Right lobe of liver (tissue), 6 donors: ENCODE data around the gene TRABD2B. TPM values are rescaled to one million over a fixed set of nuclear protein-coding genes. Genes with fewer than 3 reads are reported as not detected.
A peak's percentile ranks its signal among the peaks of the same experiment; 100 is the strongest.

Source experiments
- ATAC-seq, 4 donors: fragments of 200-7000 bp; cut with Tn5 transposase; one replicate each; pipeline ENCODE4 v1.9.1; 2020; ENCODE audit warnings: mild to moderate bottlenecking in 4 of 4, moderate library complexity in 4 of 4
- DNase-seq, 3 donors: peaks; one replicate each; pipeline ENCODE4 v3.0.0-alpha.2; 2020
- H3K27ac ChIP-seq, 3 donors: fragments of 200-600 bp; one replicate each; pipeline ENCODE4 v1.8.0; 2022
- H3K27me3 ChIP-seq, 2 donors: fragments of 200-600 bp; one replicate each; pipeline ENCODE4 v1.8.0; 2022
- H3K36me3 ChIP-seq, 4 donors: fragments of 200-600 bp; sonication (generic) in 1 of 4; one replicate each; pipeline versions ENCODE4 v1.5.1 to v1.8.0; 2017 to 2022; ENCODE audit warnings: control low read depth in 1 of 4
- H3K4me1 ChIP-seq, 4 donors: fragments of 200-600 bp; sonication (generic) in 1 of 4; one replicate each; pipeline versions ENCODE4 v1.5.1 to v1.8.0; 2017 to 2022; ENCODE audit warnings: control low read depth in 1 of 4
- H3K4me3 ChIP-seq, 3 donors: fragments of 200-600 bp; one replicate each; pipeline ENCODE4 v1.8.0; 2022
- H3K9me3 ChIP-seq, 4 donors: fragments of 200-600 bp; sonication (generic) in 1 of 4; one replicate each; pipeline versions ENCODE4 v1.5.1 to v1.8.0; 2017 to 2022; ENCODE audit warnings: control low read depth in 1 of 4
- POLR2A ChIP-seq: fragments of 450-650 bp; IDR thresholded peaks from one replicate; pipeline ENCODE4 v1.6.1; 2017; ENCODE audit warnings: antibody characterized with exemption, mild to moderate bottlenecking
- WGBS: methylation state at CpG from one replicate; pipeline ENCODE4 v1.1.6; 2018; ENCODE audit warnings: low coverage, low lambda C conversion rate; ENCODE audit not compliant: insufficient coverage; ENCODE audit errors: missing lambda C conversion rate; 5-methylcytosine and 5-hydroxymethylcytosine counted together
- intact Hi-C, 2 donors: fragments of 100-400 bp; cut with DNase I; formaldehyde crosslinking; loops; one replicate each; pipeline versions ENCODE4 v1.11.2 to v1.14.1; 2022
- total RNA-seq, 6 experiments: library from RNA; depleted of rRNA in 2 of 6; stranded (reverse); fragments of >200 nt in 2 of 6; fragmentation: NEBNext Ultra II Directional in 3 of 6; extraction: Animal tissue kit (Norgen Biotek cat#: 25700) in 3 of 6; gene quantifications; one replicate each; pipeline versions ENCODE4 v1.1.0 to v1.2.4, GENCODE V29; 2016 to 2023
- TF ChIP-seq, protein P1 (sequence below), 4 donors: fragments of 200-600 bp in 3 of 4; fragments of 450-650 bp in 1 of 4; IDR thresholded peaks; one replicate each; pipeline versions ENCODE4 v1.5.1 to v1.8.0; 2016 to 2022; ENCODE audit warnings: antibody characterized with exemption in 4 of 4, mild to moderate bottlenecking in 2 of 4
- donor health status: DM: no; HTN: yes; CAD: no.
- donor health status: DM: no; HTN: no; CAD: no.
- donor health status: DM: no; HTN: no; CAD: no.
- donor health status: DM: no; HTN: yes; CAD: no.
- donor health status: DM: no; HTN: yes; CAD: no.

Gene TRABD2B
- total RNA-seq, 6 experiments from 2014 or later = 0.55 to 9.5 (median 1.8) TPM

DNA sequence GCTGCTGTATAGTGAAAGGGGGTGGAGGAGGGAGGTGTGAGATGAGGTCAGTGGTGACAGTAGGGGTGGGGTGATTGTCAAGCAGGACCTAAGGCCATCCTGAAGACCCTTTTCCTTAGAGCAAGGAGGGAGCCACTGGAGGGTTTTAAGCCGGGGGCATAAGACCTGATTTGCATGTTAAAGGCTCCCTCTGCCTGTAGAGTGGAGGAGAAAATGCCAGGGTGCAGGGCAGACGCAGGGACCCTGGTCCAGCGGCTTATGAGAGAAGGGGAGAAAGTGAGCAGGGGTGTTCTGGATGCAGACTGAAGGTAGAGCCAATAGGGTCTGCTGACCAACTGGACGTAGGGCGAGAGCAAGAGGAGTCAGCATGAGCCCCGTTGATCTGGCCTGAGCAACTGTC is 154.1 kb downstream of the TRABD2B start:
- H3K9me3 ChIP-seq = no peaks in the 10 kb centered on the region
- no peak for ATAC-seq
- TF ChIP-seq, protein P1, sequence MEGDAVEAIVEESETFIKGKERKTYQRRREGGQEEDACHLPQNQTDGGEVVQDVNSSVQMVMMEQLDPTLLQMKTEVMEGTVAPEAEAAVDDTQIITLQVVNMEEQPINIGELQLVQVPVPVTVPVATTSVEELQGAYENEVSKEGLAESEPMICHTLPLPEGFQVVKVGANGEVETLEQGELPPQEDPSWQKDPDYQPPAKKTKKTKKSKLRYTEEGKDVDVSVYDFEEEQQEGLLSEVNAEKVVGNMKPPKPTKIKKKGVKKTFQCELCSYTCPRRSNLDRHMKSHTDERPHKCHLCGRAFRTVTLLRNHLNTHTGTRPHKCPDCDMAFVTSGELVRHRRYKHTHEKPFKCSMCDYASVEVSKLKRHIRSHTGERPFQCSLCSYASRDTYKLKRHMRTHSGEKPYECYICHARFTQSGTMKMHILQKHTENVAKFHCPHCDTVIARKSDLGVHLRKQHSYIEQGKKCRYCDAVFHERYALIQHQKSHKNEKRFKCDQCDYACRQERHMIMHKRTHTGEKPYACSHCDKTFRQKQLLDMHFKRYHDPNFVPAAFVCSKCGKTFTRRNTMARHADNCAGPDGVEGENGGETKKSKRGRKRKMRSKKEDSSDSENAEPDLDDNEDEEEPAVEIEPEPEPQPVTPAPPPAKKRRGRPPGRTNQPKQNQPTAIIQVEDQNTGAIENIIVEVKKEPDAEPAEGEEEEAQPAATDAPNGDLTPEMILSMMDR (IDR thresholded peaks at IDR 0.05) = no peak
- no peak for TF ChIP-seq POLR2A
- H3K36me3 ChIP-seq = no peaks in the 10 kb centered on the region
- 69% methylated on average over 4 of the region's 6 CpGs for WGBS
- H3K27ac ChIP-seq = no peak overlapping the region
- intact Hi-C loops = no loop called here
- no peaks in the 10 kb centered on the region for H3K27me3 ChIP-seq
- DNase-seq = no peak
- no peak overlapping the region for H3K4me3 ChIP-seq
- peaks cover 0 to 24% (median 0%) of the 10 kb centered on the region in 4 donors for H3K4me1 ChIP-seq

DNA sequence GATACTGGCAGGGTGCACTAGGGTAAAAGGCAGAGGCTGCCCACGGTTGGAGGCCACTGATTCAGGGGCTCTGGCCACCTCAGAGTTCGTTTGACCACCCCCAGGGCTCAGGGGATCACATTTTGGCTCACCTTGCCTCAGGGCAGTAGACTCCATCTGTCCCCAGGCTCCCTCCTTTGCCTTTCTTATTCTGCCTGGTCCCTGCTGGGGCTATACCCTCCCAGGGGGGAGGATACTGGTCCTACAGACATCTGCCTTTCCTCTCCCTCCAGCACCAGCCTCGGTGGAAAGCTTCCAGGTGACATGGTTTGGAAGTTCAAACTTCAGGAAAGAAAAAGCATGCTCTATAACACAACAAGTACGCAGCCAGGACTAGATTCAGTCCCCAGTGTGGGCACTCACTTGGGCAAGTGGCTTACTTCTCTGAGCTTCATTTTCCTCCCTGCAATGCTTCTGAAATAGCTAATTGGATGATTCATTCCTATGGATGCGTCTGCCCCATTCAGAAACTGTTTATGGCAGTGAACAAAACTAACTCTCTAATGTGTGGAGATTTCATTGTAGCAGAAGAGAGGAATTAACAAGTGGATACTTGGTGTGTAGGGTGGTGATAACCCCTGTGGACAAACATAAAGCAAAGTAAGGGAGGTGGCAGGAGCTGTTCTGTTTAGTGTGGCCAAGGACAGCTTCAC is 154.8 kb downstream of the TRABD2B start:
- TF ChIP-seq, protein P1 (IDR thresholded peaks at IDR 0.05) = no peak
- TF ChIP-seq POLR2A = no peak
- H3K27me3 ChIP-seq = no peaks in the 10 kb centered on the region
- ATAC-seq (no peak), DNase-seq (no peak)
- WGBS = 56% methylated on average over 4 of the region's 5 CpGs
- H3K9me3 ChIP-seq = no peaks in the 10 kb centered on the region
- intact Hi-C loops = no loop called here
- peaks cover 0 to 30% (median 0%) of the 10 kb centered on the region in 4 donors for H3K4me1 ChIP-seq
- no peak overlapping the region for H3K4me3 ChIP-seq
- H3K27ac ChIP-seq = no peak overlapping the region
- no peaks in the 10 kb centered on the region for H3K36me3 ChIP-seq

DNA sequence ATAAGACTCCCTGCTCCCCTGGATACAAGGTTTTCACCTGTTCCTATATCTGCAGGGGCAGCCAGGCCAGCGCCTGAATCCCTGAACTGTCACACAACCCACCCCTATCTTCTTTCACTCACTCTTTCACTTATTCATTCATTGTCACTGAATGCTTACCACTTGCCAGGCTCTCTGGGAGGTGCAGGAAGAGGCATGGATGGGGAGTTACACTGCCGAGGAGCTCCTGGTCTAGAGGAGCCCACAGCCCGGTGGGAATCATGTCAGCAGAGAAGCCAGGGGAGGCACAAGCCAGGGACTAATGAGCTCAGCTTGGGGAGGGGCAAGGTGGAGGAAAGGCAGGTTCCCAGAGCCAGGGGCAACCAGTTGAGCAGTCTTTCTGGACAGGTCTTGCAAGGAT is 155.8 kb downstream of the TRABD2B start:
- intact Hi-C loops = no loop called here
- H3K4me1 ChIP-seq = peaks cover 0 to 30% (median 0%) of the 10 kb centered on the region in 4 donors
- DNase-seq (no peak), ATAC-seq (no peak)
- H3K9me3 ChIP-seq = no peaks in the 10 kb centered on the region
- H3K4me3 ChIP-seq = no peak overlapping the region
- 83% methylated on average over 3 of the region's 3 CpGs for WGBS
- H3K27me3 ChIP-seq = no peaks in the 10 kb centered on the region
- no peaks in the 10 kb centered on the region for H3K36me3 ChIP-seq
- no peak for TF ChIP-seq POLR2A
- TF ChIP-seq, protein P1 (IDR thresholded peaks at IDR 0.05) = no peak
- H3K27ac ChIP-seq = no peak overlapping the region

DNA sequence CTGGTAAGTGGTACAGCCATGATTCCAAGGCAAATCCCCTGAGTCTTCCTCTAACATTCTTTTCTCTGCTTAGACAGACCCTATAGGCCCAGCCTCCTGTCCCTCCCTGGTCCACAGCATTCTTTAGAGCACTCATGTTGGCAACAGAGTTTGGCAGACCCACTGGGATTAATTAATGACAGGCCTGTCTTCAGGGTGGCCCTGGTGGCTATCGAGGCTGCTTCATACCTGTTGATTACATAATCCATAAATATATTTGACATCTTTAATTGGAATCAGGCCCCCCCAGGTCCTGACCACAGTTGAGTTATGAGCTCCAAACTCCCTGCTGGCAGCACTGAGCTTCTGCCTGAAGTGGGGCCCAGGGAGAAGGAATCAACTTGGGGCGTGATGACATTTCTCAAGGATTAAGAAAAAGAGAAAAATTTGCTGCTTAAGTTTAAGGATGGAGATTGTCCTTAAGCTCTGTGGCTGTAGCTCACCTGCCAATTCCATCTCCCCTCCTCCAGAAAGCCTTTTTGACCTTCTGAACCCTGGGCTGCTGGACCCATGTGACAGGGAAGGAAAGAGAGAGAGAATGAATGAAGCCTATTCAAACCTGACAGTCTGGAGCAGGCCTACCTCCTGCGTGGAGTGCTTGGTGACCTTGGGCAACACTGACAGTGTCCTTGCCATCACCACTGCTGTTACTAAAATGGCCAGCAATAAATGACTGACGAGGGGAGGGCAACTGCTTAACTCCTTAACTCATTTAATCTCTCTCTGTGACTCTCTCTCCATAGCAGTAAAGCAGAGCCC is 156.6 kb downstream of the TRABD2B start:
- Histone ChIP-seq H3K36me3 (no peaks in the 10 kb centered on the region), H3K27me3 (no peaks in the 10 kb centered on the region), H3K4me3 (no peak overlapping the region), H3K4me1 (peaks cover 0 to 30% (median 0%) of the 10 kb centered on the region in 4 donors), H3K9me3 (no peaks in the 10 kb centered on the region), H3K27ac (no peak overlapping the region)
- peak in 1 of 4 donors; percentile 34 for ATAC-seq
- 60% methylated on average over 4 of the region's 4 CpGs for WGBS
- intact Hi-C loops = no loop called here
- no peak for DNase-seq
- TF ChIP-seq, protein P1 (IDR thresholded peaks at IDR 0.05) = no peak
- no peak for TF ChIP-seq POLR2A
